Neural cell (in vitro differentiated cells): ENCODE measurements around the gene TRIM66.

Experiments
- EZH2 ChIP-seq: fragments of 200-600, 300-800 bp; shearing (Covaris generic), sonication (generic); IDR thresholded peaks from 2 replicates; pipeline ENCODE4 v1.6.1; 2014; ENCODE audit warnings: antibody characterized with exemption, low read length, borderline replicate concordance, mild to moderate bottlenecking; ENCODE audit not compliant: insufficient read depth, poor library complexity, severe bottlenecking
- POLR2AphosphoS5 ChIP-seq: IDR thresholded peaks from 2 replicates; pipeline ENCODE4 v1.6.1; 2012
- TF ChIP-seq, protein P1 (sequence below): fragments of 450-650 bp; IDR thresholded peaks from 2 replicates; pipeline ENCODE4 v1.5.1; 2014; ENCODE audit warnings: antibody characterized with exemption, mild to moderate bottlenecking, moderate library complexity; ENCODE audit not compliant: poor library complexity, severe bottlenecking

DNA sequence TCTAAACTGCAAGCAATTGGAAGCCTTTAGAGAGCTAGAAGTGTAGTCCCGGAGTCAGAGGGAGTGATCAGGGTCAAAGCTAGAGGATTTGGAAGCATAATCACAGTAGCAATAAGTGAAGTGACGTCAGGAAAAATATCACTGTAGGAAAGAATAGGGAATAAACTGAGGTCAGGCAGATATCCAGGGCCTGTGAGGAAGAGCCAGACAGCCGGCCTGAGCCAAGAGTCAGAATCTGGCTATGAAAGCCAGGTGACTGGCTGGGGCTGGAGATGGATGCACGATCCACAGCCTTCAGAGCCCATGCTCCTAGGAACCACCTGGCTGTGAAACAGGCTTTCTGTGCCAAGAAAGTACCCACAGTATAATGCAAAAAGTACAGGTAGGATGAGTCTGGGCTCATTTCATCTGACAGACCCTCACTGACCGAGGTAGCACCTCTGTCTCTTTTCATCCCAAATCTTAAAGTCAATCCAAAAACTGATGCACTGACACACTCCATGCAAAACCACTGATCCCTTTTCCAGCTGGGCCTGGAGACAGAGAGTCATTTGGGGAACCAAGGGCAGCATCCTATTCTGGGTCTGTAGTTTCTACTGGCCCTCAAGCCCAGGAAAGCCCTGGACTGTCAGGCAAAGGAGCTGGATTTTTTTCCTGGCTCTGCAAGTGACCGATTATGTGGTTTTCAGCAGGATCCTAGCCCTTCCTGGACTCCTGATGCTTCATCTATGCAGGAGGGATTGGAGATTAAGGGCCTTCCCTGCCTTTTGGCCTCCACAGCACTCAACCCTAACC is 21.3 kb downstream of the TRIM66 start:
- TF ChIP-seq, protein P1, sequence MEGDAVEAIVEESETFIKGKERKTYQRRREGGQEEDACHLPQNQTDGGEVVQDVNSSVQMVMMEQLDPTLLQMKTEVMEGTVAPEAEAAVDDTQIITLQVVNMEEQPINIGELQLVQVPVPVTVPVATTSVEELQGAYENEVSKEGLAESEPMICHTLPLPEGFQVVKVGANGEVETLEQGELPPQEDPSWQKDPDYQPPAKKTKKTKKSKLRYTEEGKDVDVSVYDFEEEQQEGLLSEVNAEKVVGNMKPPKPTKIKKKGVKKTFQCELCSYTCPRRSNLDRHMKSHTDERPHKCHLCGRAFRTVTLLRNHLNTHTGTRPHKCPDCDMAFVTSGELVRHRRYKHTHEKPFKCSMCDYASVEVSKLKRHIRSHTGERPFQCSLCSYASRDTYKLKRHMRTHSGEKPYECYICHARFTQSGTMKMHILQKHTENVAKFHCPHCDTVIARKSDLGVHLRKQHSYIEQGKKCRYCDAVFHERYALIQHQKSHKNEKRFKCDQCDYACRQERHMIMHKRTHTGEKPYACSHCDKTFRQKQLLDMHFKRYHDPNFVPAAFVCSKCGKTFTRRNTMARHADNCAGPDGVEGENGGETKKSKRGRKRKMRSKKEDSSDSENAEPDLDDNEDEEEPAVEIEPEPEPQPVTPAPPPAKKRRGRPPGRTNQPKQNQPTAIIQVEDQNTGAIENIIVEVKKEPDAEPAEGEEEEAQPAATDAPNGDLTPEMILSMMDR: no peak
- TF ChIP-seq POLR2AphosphoS5: no peak
- TF ChIP-seq EZH2: no peak
